Activated CD4-positive, alpha-beta T cell treated with anti-CD3 and anti-CD28 coated beads for 1 hour (primary cell): ENCODE data around the gene ZNF697.

ENCODE experiments used
- DNase-seq: peaks from one replicate; pipeline ENCODE4 v3.0.0-alpha.2; 2020

The ZNF697 gene

GRCh38 chr1:119660253-119661083 lies 12.4 kb upstream of the ZNF697 start:
- DNase-seq = no peak

- no peak for DNase-seq
These were observed 11.6 kb upstream of the ZNF697 start for GRCh38 chr1:119659628-119660027.

- DNase-seq = no peak
These were observed 8.4 kb upstream of the ZNF697 start for GRCh38 chr1:119656410-119656955.

- no peak for DNase-seq
These were observed 7.1 kb upstream of the ZNF697 start for GRCh38 chr1:119655154-119655553.

GRCh38 chr1:119653839-119654170 lies 5.7 kb upstream of the ZNF697 start:
- DNase-seq = no peak

GRCh38 chr1:119653135-119653838 lies 5.2 kb upstream of the ZNF697 start:
- no peak for DNase-seq

GRCh38 chr1:119652587-119652986 lies 4.5 kb upstream of the ZNF697 start:
- DNase-seq = no peak

- DNase-seq = no peak
These were observed 3.6 kb upstream of the ZNF697 start for GRCh38 chr1:119651641-119652040.

GRCh38 chr1:119651133-119651532 lies 3.1 kb upstream of the ZNF697 start:
- no peak for DNase-seq

GRCh38 chr1:119648620-119649004 lies 546 bp upstream of the ZNF697 start:
- no peak for DNase-seq

GRCh38 chr1:119647228-119647733 lies 785 bp downstream of the ZNF697 start:
- DNase-seq = no peak

GRCh38 chr1:119646521-119647227 lies 1.4 kb downstream of the ZNF697 start:
- no peak for DNase-seq

- no peak for DNase-seq
These were observed 9.0 kb downstream of the ZNF697 start for GRCh38 chr1:119639109-119639508.

GRCh38 chr1:119637710-119638109 lies 10.4 kb downstream of the ZNF697 start:
- no peak for DNase-seq

- no peak for DNase-seq
These were observed 11.5 kb downstream of the ZNF697 start for GRCh38 chr1:119636491-119637089.

- no peak for DNase-seq
These were observed 12.2 kb downstream of the ZNF697 start for GRCh38 chr1:119635811-119636390.

- DNase-seq = no peak
These were observed 14.1 kb downstream of the ZNF697 start for GRCh38 chr1:119634016-119634415.

- no peak for DNase-seq
These were observed 14.5 kb downstream of the ZNF697 start for GRCh38 chr1:119633575-119633974.

GRCh38 chr1:119632841-119633240 lies 15.2 kb downstream of the ZNF697 start:
- DNase-seq = no peak

GRCh38 chr1:119632103-119632490 lies 16.0 kb downstream of the ZNF697 start:
- no peak for DNase-seq

GRCh38 chr1:119631433-119632102 lies 16.5 kb downstream of the ZNF697 start:
- DNase-seq = no peak

- DNase-seq = no peak
These were observed 17.0 kb downstream of the ZNF697 start for GRCh38 chr1:119631086-119631432.
